GM21528 (cell line): Measurements from ENCODE around the gene TTC22.

Source experiments
- ATAC-seq: cut with Tn5 transposase; IDR thresholded peaks from one replicate; pipeline ENCODE4 v1.9.1; 2021; ENCODE audit warnings: mild to moderate bottlenecking, moderate library complexity; ENCODE audit not compliant: unreplicated experiment, low FRiP score

Gene TTC22

DNA sequence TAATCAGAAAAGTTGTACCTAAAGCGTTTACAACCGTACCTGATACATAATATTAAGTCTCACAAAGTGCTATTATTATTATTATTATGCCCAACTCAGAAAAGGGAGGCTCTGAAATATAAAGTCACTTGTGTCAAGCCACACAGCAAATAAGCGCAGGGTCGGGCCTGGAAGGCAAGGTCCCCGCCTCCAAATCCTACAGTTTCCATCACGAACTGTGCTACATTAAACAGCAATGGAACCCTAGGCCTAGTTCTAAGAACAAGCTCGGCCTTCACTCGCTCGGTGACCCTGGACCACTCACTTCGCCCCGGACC, 37.3 kb downstream of the TTC22 start:
- no peak for ATAC-seq

DNA sequence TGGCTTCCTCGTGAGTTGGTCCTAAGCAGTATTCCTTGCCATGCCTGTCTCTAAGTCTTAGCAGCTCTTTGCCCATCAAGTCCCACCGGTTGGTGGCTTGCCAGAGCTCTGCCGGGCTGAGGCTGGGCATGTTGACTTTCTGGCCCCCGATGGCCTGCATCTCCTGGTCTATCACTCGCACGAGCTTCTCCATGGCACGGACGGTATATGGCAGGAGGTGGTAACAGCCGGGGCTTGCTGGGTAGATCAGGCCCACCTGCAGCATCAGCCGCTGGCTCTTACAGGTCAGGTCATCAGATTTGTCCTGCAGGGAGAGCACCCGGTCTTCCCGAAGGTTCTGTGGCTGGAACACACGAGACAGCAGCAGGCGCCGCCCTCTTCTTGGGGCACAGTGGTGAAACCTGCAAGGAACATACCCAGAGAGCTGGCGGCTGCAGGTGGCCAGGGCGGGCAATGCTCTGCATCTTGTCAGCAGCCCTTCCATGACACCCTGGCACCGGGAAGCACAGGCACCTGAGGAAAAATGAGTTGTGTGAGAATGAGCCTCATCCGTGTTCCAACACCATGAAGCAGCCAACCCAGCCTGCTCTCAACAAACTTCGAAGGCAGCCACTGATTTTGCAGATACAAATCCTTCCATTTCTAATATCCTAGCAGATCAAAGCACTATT, 42.3 kb downstream of the TTC22 start:
- no peak for ATAC-seq

DNA sequence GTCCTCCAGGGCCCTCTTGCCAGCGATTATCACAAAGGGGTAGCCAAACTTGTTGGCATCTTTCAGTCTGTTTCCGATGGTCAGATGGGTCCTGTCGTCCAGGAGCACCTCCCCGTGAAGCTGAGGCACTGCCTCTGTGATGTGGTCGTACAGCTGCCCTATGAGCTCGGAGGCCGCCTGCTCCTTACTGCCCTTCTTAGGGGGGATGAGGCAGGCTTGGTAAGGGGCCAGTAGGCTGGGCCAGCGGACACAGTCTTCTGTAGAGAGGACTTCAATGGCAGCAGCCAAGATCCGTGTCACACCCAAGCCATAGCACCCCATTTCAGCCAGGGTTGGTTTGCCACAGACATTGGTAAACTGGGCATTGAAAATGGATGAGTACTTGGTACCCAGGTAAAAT, 43.3 kb downstream of the TTC22 start:
- no peak for ATAC-seq

DNA sequence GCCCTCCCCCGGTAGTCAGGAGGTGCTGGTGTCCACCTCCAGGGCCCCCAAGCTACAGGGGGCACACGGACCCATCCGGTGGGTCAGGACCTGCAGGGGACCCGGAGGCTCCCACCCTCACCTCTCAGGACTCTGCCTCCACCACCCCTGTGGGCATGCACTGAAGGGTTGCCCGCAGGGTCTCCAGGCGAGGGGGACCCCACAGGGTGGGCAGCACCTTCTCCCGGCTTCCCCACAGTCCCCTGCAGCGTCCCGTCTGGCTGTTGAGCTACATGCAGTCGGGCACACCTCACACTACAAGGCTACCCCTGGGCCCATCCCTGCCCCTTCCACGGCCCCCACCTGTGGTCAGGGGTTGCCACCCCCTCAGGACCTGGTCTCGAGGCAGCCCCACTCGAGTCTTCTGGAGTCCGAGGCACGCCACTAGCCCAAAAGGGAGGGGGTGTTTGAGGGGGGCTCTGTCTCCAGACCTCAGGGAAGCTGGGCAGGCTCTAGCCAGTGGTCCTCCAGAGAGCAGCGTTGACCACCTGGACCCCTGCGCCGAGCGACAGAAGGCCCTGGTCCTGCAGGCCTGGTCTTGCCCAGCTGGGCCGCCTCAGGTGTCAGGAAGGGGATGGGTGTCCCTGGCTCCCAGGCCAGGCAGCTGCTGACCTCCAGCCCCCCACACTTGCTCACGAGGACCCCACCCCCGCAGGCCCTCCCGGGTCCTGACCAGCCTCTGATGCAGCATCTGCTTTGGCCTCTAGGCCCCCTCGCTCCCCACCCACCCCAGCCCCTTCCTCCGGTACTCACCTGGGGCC, 46.4 kb downstream of the TTC22 start:
- no peak for ATAC-seq

DNA sequence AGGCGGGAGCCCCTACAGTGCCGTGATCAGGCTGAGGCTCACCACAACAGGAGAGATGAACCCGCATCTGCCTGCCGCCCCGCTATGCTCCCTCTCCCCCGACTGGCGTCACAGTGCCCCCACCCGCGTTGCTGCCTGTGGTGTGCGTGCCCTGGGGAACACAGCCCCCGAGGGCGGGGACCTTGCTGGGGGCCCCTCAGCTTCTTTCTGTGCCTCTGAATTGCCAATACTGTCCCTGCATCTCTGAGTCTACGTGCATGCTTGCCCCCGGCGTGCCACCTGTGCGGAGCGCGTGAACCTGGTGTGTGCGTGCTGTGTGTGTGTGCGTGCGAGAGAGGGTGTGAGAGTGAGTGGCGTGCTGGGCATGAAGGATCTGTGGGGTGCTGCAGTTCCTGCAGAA, 47.1 kb downstream of the TTC22 start:
- ATAC-seq: no peak

DNA sequence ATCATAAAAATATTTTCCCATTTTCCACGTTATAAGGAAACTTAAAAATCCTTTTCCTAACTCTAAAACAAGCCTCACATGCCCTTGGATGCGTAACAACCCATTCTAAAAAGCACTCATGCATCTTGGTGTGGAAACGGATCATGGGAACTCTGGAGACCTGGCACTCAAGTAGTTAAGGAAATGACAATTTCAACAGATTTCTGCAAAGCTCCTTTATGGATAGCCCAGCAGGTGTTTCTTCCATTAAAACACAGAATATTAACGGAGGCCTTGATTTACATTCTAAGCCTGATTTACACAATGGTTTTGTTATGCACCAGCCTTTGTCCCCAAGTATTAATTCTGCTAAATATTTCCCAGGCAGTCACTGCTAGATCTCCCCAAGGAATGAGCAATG, 49.7 kb downstream of the TTC22 start:
- no peak for ATAC-seq

DNA sequence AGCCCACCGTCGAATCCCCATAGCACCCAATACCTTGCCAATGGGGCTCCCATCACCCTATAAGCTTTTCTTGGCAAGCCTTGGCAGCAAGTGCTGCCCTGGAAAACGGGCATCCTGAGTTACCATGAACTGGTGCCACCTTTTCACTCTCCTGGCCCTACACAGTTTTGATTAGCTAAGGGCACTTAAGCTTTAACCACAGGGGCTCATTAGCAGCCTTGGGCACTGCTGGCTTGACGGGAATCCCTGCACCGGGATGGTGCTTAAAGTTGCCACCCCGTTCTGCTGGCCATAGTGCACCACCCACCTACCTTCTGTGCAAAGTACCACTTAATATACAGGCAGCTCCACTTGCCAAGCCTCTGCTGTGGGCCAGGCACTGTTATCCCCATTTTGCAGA, 50.5 kb downstream of the TTC22 start:
- ATAC-seq: no peak

DNA sequence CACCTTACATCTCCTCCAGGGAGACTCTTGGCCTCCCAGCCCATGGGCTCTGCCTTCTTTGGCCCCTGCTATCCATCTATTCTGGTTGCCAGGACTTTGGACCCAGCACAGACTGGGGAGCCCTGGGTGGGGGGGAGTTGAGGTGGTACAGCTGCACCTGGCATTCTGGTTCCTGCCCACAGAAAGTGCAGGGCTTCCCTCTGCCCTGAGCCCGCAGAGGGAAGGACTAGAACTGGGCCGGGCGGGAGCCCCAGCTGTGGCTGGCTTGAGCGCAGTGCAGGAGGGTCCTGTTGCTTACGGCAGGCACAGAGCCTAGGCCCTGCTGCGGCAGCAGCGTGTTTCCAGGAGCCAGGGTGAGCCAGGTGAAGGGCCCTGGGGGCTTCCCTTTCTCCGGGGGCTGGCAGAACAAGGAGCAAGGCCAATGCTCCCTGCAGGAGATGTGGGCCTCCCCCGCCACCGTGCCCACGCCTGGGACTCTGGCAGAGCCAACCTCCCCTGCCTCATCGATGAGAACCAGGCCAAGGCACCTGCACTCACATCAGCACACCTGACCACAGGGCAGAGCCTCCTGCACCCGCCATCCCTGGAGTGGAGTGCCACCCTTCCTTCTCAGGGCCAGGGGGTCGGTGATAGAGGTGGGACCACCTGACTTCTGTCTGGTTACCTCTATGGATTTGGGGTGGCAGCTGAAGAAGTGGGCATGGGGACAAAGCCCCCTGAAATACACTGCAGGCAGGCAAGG, 52.9 kb downstream of the TTC22 start:
- ATAC-seq: no peak

DNA sequence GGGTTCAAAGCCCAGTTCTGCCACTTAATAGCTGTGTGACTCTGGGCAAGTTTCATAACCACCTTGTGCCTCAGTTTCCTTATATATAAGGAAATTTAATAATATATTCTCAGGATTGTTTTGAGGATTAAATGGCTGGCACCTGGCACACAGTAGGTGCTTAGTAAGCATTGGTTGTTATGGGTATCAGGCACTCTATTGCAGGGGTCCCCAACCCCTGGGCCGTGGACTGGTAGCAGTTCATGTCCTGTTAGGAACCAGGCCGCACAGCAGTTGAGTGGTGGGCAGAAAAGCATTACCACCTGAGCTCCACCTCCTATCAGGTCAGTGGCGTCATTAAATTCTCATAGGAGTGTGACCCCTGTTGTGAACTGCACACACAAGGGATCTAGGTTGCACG, 55.3 kb downstream of the TTC22 start:
- no peak for ATAC-seq

DNA sequence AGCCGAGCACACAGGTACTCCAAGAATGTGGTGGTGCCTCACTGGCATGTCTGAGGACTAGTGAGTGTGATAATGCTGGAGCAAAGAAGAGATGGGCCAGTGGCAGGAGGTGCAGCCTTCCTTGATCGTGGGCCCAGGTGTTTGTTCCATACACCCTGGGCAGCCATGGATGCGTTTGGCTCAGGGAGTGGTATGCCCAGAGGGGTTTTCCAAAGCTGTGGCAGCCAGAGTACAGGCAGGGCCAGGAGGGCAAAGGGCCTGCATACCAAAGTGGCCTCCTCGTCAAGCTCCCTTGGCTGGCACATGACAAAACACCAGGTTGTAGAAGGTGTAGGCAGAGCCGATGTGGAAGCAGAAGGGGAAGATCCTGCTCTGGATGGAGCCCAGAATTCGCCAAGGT, 55.8 kb downstream of the TTC22 start:
- ATAC-seq: no peak

DNA sequence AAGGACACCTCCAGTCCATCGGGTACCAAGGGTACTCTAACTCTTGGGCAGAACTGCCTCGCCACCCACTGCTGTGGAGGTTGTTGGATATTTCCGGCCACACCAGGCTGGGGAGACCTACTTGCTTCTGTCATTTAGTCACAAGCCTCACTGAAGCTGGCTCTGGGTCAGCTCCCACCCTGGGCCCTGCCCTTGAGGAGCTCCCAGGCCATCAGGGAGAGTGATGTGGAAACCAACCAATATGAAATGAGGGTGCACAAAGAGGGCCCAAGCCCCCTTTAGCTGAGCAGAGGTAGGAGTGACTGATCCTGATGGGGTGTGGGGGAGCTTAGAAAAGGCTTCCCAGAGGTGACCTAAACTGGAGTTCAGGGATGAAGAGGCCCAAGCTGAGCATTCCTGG, 56.4 kb downstream of the TTC22 start:
- ATAC-seq: no peak

DNA sequence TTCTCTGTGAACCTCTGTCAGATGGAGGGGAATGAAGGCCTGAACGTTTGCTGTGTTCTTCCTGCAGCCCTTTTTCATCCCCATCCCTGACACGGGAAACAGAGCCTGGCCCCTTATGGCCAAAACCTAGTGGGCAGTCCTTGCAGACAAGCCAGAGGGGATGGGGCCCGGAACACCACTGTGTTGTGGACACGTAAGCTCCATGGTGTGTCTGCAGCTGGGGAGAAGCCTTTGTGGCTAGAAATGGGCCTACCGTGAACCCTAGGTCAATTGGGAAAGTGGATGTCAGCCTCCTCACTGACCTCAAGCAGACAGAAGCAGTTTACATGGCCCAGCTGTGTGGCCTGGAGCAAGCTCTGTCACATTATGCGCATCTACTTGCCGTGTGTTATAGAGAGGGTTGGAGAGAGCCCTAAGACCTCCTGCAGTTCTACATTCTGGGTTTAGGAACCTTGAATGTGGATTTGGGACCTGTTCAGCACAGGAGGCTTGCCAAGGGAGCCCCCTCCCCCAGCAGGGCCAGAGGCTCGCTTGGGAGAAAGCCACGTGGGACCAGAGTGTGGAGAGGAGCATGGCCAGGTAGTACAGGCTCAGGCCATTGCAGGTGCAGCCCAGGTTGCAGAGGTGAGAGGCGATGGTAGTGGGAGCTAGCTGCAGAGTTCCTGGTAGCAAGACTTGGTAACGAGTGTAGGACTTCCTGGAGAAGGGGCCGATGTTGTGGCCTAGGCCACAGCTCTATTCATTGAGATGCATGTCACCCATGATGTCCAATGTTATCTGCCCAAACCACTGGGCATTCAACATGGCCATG, 57.5 kb downstream of the TTC22 start:
- ATAC-seq: no peak

DNA sequence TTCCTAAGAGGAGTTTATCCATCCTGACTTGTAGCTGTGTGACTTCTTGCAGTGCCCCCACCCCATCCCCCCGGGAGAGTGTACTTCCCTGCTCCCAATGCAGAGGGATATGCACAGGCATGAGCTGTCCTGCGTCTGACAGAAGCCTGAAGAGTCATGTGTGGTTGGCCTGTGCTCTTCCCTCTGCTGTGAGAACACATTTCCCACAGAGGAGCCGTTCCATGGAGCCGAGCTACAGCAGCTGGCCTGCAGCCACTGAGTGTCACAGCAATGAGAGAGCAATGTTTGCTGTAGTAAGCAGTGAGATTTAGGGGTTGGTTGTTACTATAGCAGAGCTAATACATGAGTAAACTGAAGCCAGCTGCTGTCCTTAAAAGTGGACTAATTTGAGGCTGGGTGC, 58.8 kb downstream of the TTC22 start:
- no peak for ATAC-seq

DNA sequence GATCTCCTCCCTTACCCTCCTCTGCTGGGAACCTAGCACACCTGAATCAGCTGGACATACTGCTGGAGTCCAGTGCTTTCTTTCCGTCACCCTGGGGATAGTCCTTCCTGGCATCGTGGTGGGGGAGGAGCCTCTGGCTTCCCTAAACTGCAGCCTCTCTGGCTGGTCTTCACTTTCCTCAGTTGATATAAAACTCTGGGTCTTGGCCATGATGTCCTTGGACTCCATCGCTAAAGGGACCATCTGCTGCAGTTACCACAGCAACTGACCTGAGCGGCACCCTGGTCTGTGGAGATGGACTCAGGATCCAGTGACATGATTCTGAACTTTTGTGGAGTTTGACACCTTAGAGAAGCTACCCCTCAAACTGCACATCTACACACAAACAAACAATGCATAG, 59.6 kb downstream of the TTC22 start:
- ATAC-seq: no peak

DNA sequence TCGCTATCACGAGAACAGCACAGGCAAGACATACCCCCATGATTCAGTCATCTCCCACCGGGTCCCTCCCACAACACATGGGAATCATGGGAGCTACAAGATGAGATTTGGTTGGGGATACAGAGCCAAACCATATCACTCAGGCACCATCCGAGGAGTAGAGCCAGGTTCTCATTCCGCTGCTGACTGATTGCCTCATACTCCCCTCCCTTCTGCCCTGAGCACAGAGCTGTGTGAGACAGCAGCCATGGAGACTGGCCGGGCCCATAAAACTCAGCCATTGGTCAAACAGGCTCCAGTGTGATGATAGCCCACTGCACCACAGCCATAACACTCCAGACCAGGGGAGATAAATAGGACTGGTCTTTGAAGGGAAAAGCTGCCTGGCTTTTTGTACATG, 62.9 kb downstream of the TTC22 start:
- no peak for ATAC-seq

DNA sequence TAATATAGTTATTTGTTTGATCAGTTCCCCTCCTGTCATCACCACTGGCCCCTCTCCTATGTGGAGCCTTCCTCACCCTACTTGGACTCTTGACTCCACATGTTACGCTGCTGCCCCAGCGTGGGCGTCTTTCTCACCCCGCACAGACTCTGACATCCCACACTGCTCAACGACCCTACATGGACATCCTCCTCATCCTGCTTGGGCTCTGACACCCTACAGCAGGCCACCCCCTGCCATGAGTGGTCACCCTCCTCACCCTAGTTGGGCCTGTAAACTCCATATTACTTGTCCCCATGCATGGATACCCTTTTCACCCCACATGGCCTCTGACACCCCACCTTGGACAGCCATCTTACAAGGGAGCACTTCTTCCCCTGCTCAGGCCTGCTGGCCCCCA, 64.4 kb downstream of the TTC22 start:
- no peak for ATAC-seq
